Vagina (tissue), 2 donors: Measurements from ENCODE around the gene SNRNP200. TPM values are rescaled to one million over a fixed set of nuclear protein-coding genes. Genes with fewer than 3 reads are reported as not detected.
"Not testable (repeated sequence)": the region's sequence is repeated elsewhere in the genome, so short reads cannot be mapped to it uniquely, and the experiment has no call there.

ENCODE experiments used
- DNase-seq, 2 donors: peaks; one replicate each; pipeline ENCODE4 v3.0.0-alpha.2; 2017; ENCODE audit errors: extremely low spot score in 2 of 2
- H3K27ac ChIP-seq: fragments of 200-600 bp; sonication (generic); one replicate; pipeline ENCODE4 v1.5.1; 2019
- H3K27me3 ChIP-seq: fragments of 200-600 bp; sonication (generic); one replicate; pipeline ENCODE4 v1.5.1; 2019
- H3K36me3 ChIP-seq, 2 donors: fragments of 200-600 bp; sonication (generic); one replicate each; pipeline ENCODE4 v1.5.1; 2017 to 2019
- H3K4me1 ChIP-seq: fragments of 200-600 bp; sonication (generic); one replicate; pipeline ENCODE4 v1.5.1; 2019
- H3K4me3 ChIP-seq, 2 donors: fragments of 200-600 bp; sonication (generic); 1 replicate in 1 of 2; 2 replicates in 1 of 2; pipeline ENCODE4 v1.5.1; 2016 to 2019
- H3K9me3 ChIP-seq: fragments of 200-600 bp; sonication (generic); one replicate; pipeline ENCODE4 v1.5.1; 2019
- CTCF ChIP-seq, 3 experiments: fragments of 450-650 bp in 2 of 3; fragments of 200-600 bp in 1 of 3; sonication (generic) in 1 of 3; IDR thresholded peaks; one replicate each; pipeline ENCODE4 v1.5.1; 2017 to 2019; ENCODE audit warnings: antibody characterized with exemption in 3 of 3, mild to moderate bottlenecking in 2 of 3, moderate library complexity in 2 of 3
- POLR2A ChIP-seq, 2 donors: fragments of 450-650 bp; IDR thresholded peaks; one replicate each; pipeline ENCODE4 v1.6.1; 2017; ENCODE audit warnings: antibody characterized with exemption in 2 of 2, mild to moderate bottlenecking in 2 of 2, moderate library complexity in 2 of 2
- POLR2AphosphoS5 ChIP-seq, 2 donors: sonication (generic); formaldehyde crosslinking; IDR thresholded peaks; one replicate each; pipeline ENCODE4 v1.9.0; 2017; ENCODE audit warnings: antibody characterized with exemption in 2 of 2, mild to moderate bottlenecking in 2 of 2, low read depth in 1 of 2; ENCODE audit not compliant: insufficient read depth in 1 of 2
- intact Hi-C: fragments of 100-400 bp; cut with DNase I; formaldehyde crosslinking; loops from one replicate; pipeline ENCODE4 v1.15.1; 2023
- total RNA-seq: library from RNA; depleted of rRNA; stranded (reverse); fragments of >200 nt; gene quantifications from one replicate; pipeline ENCODE4 v1.2.3, GENCODE V29; 2016

Gene SNRNP200
- total RNA-seq, 1 donor from 2014 or later = 129 TPM

GRCh38 chr2:96305979-96306308, 598 bp upstream of the SNRNP200 start:
- Histone ChIP-seq H3K27ac (peak overlapping the region; percentile 80), H3K4me1 (peaks cover 35% of the 10 kb centered on the region), H3K4me3 (peak overlapping the region; percentile 72 to 93), H3K9me3 (no peaks in the 10 kb centered on the region), H3K27me3 (no peaks in the 10 kb centered on the region), H3K36me3 (peaks cover 0 to 27% of the 10 kb centered on the region in 2 donors)
- TF ChIP-seq CTCF (IDR thresholded peaks at IDR 0.05) (no peak), POLR2A (IDR thresholded peaks at IDR 0.05) (no peak), POLR2AphosphoS5 (IDR thresholded peaks at IDR 0.05; ENCODE audit: insufficient read depth in 1 of 2, low read depth in 1 of 2) (no peak)
- no peak for DNase-seq
- intact Hi-C loops = no loop called here

GRCh38 chr2:96304606-96305005, 740 bp downstream of the SNRNP200 start:
- peak overlapping the region; percentile 80 for H3K27ac ChIP-seq
- intact Hi-C loops = no loop called here

GRCh38 chr2:96301865-96302264, 3.5 kb downstream of the SNRNP200 start:
- no peak overlapping the region for H3K27ac ChIP-seq
- H3K27me3 ChIP-seq = no peaks in the 10 kb centered on the region
- H3K36me3 ChIP-seq = peaks cover 10 to 67% of the 10 kb centered on the region in 2 donors
- H3K4me3 ChIP-seq = no peak overlapping the region
- H3K4me1 ChIP-seq = peaks cover 35% of the 10 kb centered on the region
- no peaks in the 10 kb centered on the region for H3K9me3 ChIP-seq
- no peak for TF ChIP-seq POLR2AphosphoS5 (IDR thresholded peaks at IDR 0.05; ENCODE audit: insufficient read depth in 1 of 2, low read depth in 1 of 2)
- no peak for TF ChIP-seq CTCF (IDR thresholded peaks at IDR 0.05)
- TF ChIP-seq POLR2A (IDR thresholded peaks at IDR 0.05) = no peak
- intact Hi-C loops = no loop called here
- no peak for DNase-seq

More at GRCh38 chr2:96304606-96305005, 740 bp downstream of the SNRNP200 start:
- H3K4me1 ChIP-seq = peaks cover 35% of the 10 kb centered on the region
- peaks cover 1 to 39% of the 10 kb centered on the region in 2 donors for H3K36me3 ChIP-seq
- no peaks in the 10 kb centered on the region for H3K9me3 ChIP-seq
- no peaks in the 10 kb centered on the region for H3K27me3 ChIP-seq
- peak overlapping the region; percentile 72 to 93 for H3K4me3 ChIP-seq
- TF ChIP-seq POLR2A (IDR thresholded peaks at IDR 0.05) (no peak), POLR2AphosphoS5 (IDR thresholded peaks at IDR 0.05; ENCODE audit: insufficient read depth in 1 of 2, low read depth in 1 of 2) (no peak), CTCF (IDR thresholded peaks at IDR 0.05) (no peak)
- no peak for DNase-seq

- Histone ChIP-seq H3K36me3 (peaks cover 12 to 99% of the 10 kb centered on the region in 2 donors), H3K4me1 (peaks cover 2% of the 10 kb centered on the region), H3K27me3 (no peaks in the 10 kb centered on the region), H3K9me3 (no peaks in the 10 kb centered on the region), H3K4me3 (no peak overlapping the region), H3K27ac (no peak overlapping the region)
- no peak for DNase-seq
- TF ChIP-seq POLR2AphosphoS5 (IDR thresholded peaks at IDR 0.05; ENCODE audit: insufficient read depth in 1 of 2, low read depth in 1 of 2) = no peak
- no peak for TF ChIP-seq CTCF (IDR thresholded peaks at IDR 0.05)
- no peak for TF ChIP-seq POLR2A (IDR thresholded peaks at IDR 0.05)
- intact Hi-C loops = loop anchor here (10.0 kb wide), 1 partner anchor 208 kb away; the partner anchor contains the start of gene NEURL3
Observed at GRCh38 chr2:96296925-96297324, 8.4 kb downstream of the SNRNP200 start.

GRCh38 chr2:96294271-96294670, 11.1 kb downstream of the SNRNP200 start:
- intact Hi-C loops = loop anchor here (10.0 kb wide), 1 partner anchor 211 kb away; the partner anchor contains the start of gene NEURL3
- H3K27ac ChIP-seq, H3K27me3 ChIP-seq, H3K4me1 ChIP-seq, H3K9me3 ChIP-seq, H3K4me3 ChIP-seq, DNase-seq: not testable (repeated sequence)
- H3K36me3 ChIP-seq = peaks cover 11 to 100% of the 10 kb centered on the region in 2 donors
